ENCODE results near the gene GGT5.
"Not testable (repeated sequence)": the region's sequence is repeated elsewhere in the genome, so short reads cannot be mapped to it uniquely, and the experiment has no call there.

Gene GGT5

GRCh38 chr22:24230911-24231656 lies 13.8 kb downstream of the GGT5 start:
- DNase-seq: peak; percentile 36

- DNase-seq: no peak
Measured at GRCh38 chr22:24225951-24226350, 18.9 kb downstream of the GGT5 start.

- DNase-seq: no peak
Measured at GRCh38 chr22:24225044-24225601, 19.8 kb downstream of the GGT5 start.

GRCh38 chr22:24224468-24224867 lies 20.4 kb downstream of the GGT5 start:
- no peak for DNase-seq

GRCh38 chr22:24219750-24220149 lies 25.1 kb downstream of the GGT5 start:
- DNase-seq: no peak

GRCh38 chr22:24217384-24217783 lies 27.5 kb downstream of the GGT5 start:
- no peak for DNase-seq

- no peak for DNase-seq
Measured at GRCh38 chr22:24216541-24217209, 28.2 kb downstream of the GGT5 start.

GRCh38 chr22:24214467-24215285 lies 30.2 kb downstream of the GGT5 start:
- DNase-seq: no peak

- not testable (repeated sequence) for DNase-seq
Measured at GRCh38 chr22:24213111-24213510, 31.8 kb downstream of the GGT5 start.

- not testable (repeated sequence) for DNase-seq
Measured at GRCh38 chr22:24211716-24212115, 33.2 kb downstream of the GGT5 start.

- DNase-seq: not testable (repeated sequence)
Measured at GRCh38 chr22:24210409-24210808, 34.5 kb downstream of the GGT5 start.

- DNase-seq: no peak
Measured at GRCh38 chr22:24209687-24210086, 35.2 kb downstream of the GGT5 start.

GRCh38 chr22:24209016-24209415 lies 35.9 kb downstream of the GGT5 start:
- no peak for DNase-seq

GRCh38 chr22:24208012-24208749 lies 36.7 kb downstream of the GGT5 start:
- DNase-seq: peak; percentile 26

- DNase-seq: no peak
Measured at GRCh38 chr22:24207264-24208011, 37.4 kb downstream of the GGT5 start.

- DNase-seq: not testable (repeated sequence)
Measured at GRCh38 chr22:24206460-24207263, 38.2 kb downstream of the GGT5 start.

GRCh38 chr22:24205438-24206195 lies 39.3 kb downstream of the GGT5 start:
- DNase-seq: no peak

- DNase-seq: not testable (repeated sequence)
Measured at GRCh38 chr22:24203856-24204255, 41.0 kb downstream of the GGT5 start.

GRCh38 chr22:24201681-24202614 lies 42.9 kb downstream of the GGT5 start:
- no peak for DNase-seq
